HUES48 (cell line): ENCODE results near the gene LRCH4.

Experiments used
- H3K27ac ChIP-seq: one replicate; pipeline ENCODE4 v1.7.0; 2013; ENCODE audit warnings: low read depth, low read length, inconsistent platforms
- H3K27me3 ChIP-seq: 2 replicates; pipeline ENCODE4 v1.6.1; 2013; ENCODE audit warnings: mild to moderate bottlenecking, low read length; ENCODE audit not compliant: control insufficient read depth, insufficient read depth
- H3K36me3 ChIP-seq: 2 replicates; pipeline ENCODE4 v1.6.1; 2013; ENCODE audit warnings: low read length; ENCODE audit not compliant: control insufficient read depth, insufficient read depth
- H3K4me1 ChIP-seq: 2 replicates; pipeline ENCODE4 v1.6.1; 2013; ENCODE audit warnings: mild to moderate bottlenecking, low read length; ENCODE audit not compliant: control insufficient read depth, insufficient read depth
- H3K4me3 ChIP-seq: 2 replicates; pipeline ENCODE4 v1.5.1; 2013; ENCODE audit warnings: mild to moderate bottlenecking, low read depth, low read length
- H3K9ac ChIP-seq: 2 replicates; pipeline ENCODE4 v1.6.1; 2013; ENCODE audit warnings: mild to moderate bottlenecking, low read depth, low read length, moderate library complexity
- H3K9me3 ChIP-seq: 2 replicates; pipeline ENCODE4 v1.6.1; 2013; ENCODE audit warnings: low read length; ENCODE audit not compliant: control insufficient read depth, insufficient read depth

The LRCH4 gene

GRCh38 chr7:100589341-100589947 lies 3.5 kb upstream of the LRCH4 start:
- Histone ChIP-seq H3K4me1 (peaks cover 17% of the 10 kb centered on the region), H3K27me3 (peaks cover 9% of the 10 kb centered on the region), H3K36me3 (no peaks in the 10 kb centered on the region), H3K9me3 (no peaks in the 10 kb centered on the region), H3K9ac (no peak overlapping the region), H3K27ac (no peak overlapping the region), H3K4me3 (no peak overlapping the region; the same call in 1 of the 2 replicates)

GRCh38 chr7:100588438-100588837 lies 2.5 kb upstream of the LRCH4 start:
- Histone ChIP-seq H3K27me3 (peaks cover 9% of the 10 kb centered on the region), H3K27ac (no peak overlapping the region), H3K9me3 (no peaks in the 10 kb centered on the region), H3K4me1 (peaks cover 25% of the 10 kb centered on the region), H3K4me3 (no peak overlapping the region), H3K36me3 (no peaks in the 10 kb centered on the region), H3K9ac (no peak overlapping the region)

- Histone ChIP-seq H3K4me1 (peaks cover 27% of the 10 kb centered on the region), H3K4me3 (peak within 1 kb of the TSS; percentile 91)
Measured at GRCh38 chr7:100586266-100587025, 517 bp upstream of the LRCH4 start, which contains the start of gene FBXO24. TSS of gene FBXO24 (plus strand) at chr7:100586328. CDS start at chr7:100586626, 298 bp downstream.

GRCh38 chr7:100584683-100585510 lies 1.0 kb downstream of the LRCH4 start:
- Histone ChIP-seq H3K27me3 (no peaks in the 10 kb centered on the region; the same call in 1 of the 2 replicates), H3K36me3 (peaks cover 24% of the 10 kb centered on the region), H3K4me1 (peaks cover 20% of the 10 kb centered on the region), H3K9ac (peak overlapping the region; percentile 87), H3K9me3 (no peaks in the 10 kb centered on the region), H3K4me3 (peak overlapping the region; percentile 91), H3K27ac (peak overlapping the region; percentile 98)

More at GRCh38 chr7:100586266-100587025, 517 bp upstream of the LRCH4 start, which contains the start of gene FBXO24:
- H3K9me3 ChIP-seq: no peaks in the 10 kb centered on the region
- peaks cover 9% of the 10 kb centered on the region for H3K36me3 ChIP-seq
- peak within 1 kb of the TSS; percentile 98 for H3K27ac ChIP-seq
- peak within 1 kb of the TSS; percentile 87 for H3K9ac ChIP-seq
- peaks cover 9% of the 10 kb centered on the region for H3K27me3 ChIP-seq

- Histone ChIP-seq H3K9me3 (no peaks in the 10 kb centered on the region), H3K4me1 (peaks cover 18% of the 10 kb centered on the region), H3K9ac (0 out of 2 replicates have a peak overlapping the region, but pooled peaks have one; percentile 87), H3K4me3 (peak overlapping the region; percentile 91), H3K27ac (peak overlapping the region; percentile 98), H3K27me3 (no peaks in the 10 kb centered on the region), H3K36me3 (peaks cover 28% of the 10 kb centered on the region)
Measured at GRCh38 chr7:100584054-100584682, 1.8 kb downstream of the LRCH4 start.

GRCh38 chr7:100583132-100584053 lies 2.5 kb downstream of the LRCH4 start:
- Histone ChIP-seq H3K27me3 (no peaks in the 10 kb centered on the region), H3K4me3 (peak overlapping the region; percentile 28), H3K4me1 (peaks cover 18% of the 10 kb centered on the region), H3K9me3 (no peaks in the 10 kb centered on the region), H3K27ac (peak overlapping the region; percentile 78), H3K9ac (0 out of 2 replicates have a peak overlapping the region, but pooled peaks have one; percentile 22), H3K36me3 (peaks cover 28% of the 10 kb centered on the region)

- H3K27me3 ChIP-seq: no peaks in the 10 kb centered on the region
- no peak overlapping the region for H3K4me3 ChIP-seq
- peaks cover 34% of the 10 kb centered on the region for H3K36me3 ChIP-seq
- no peak overlapping the region for H3K27ac ChIP-seq
- no peak overlapping the region for H3K9ac ChIP-seq
- no peaks in the 10 kb centered on the region for H3K9me3 ChIP-seq
- H3K4me1 ChIP-seq: peaks cover 18% of the 10 kb centered on the region
Measured at GRCh38 chr7:100582650-100583049, 3.3 kb downstream of the LRCH4 start.

GRCh38 chr7:100582041-100582579 lies 3.8 kb downstream of the LRCH4 start:
- Histone ChIP-seq H3K9ac (no peak overlapping the region), H3K36me3 (peaks cover 37% of the 10 kb centered on the region), H3K27ac (no peak overlapping the region), H3K27me3 (no peaks in the 10 kb centered on the region), H3K4me1 (peaks cover 18% of the 10 kb centered on the region), H3K9me3 (no peaks in the 10 kb centered on the region), H3K4me3 (no peak overlapping the region)

- Histone ChIP-seq H3K36me3 (peaks cover 52% of the 10 kb centered on the region), H3K9ac (no peak overlapping the region), H3K9me3 (no peaks in the 10 kb centered on the region), H3K27ac (no peak overlapping the region), H3K4me1 (peaks cover 18% of the 10 kb centered on the region), H3K4me3 (no peak overlapping the region), H3K27me3 (no peaks in the 10 kb centered on the region)
Measured at GRCh38 chr7:100580466-100581283, 5.3 kb downstream of the LRCH4 start.
